Prostate gland (tissue), 2 donors: Measurements from ENCODE around the gene KRTAP10-1.

Experiments used
- POLR2A ChIP-seq: fragments of 450-650 bp; IDR thresholded peaks from one replicate; pipeline ENCODE4 v1.6.1; 2016; ENCODE audit warnings: antibody characterized with exemption, mild to moderate bottlenecking
- TF ChIP-seq, protein P1 (sequence below), 4 experiments: fragments of 200-600 bp in 2 of 4; fragments of 450-650 bp in 2 of 4; sonication (generic) in 2 of 4; IDR thresholded peaks; 1 replicate in 3 of 4; 2 replicates in 1 of 4; pipeline ENCODE4 v1.5.1; 2016 to 2019; ENCODE audit warnings: antibody characterized with exemption in 4 of 4, mild to moderate bottlenecking in 2 of 4, moderate library complexity in 2 of 4

DNA sequence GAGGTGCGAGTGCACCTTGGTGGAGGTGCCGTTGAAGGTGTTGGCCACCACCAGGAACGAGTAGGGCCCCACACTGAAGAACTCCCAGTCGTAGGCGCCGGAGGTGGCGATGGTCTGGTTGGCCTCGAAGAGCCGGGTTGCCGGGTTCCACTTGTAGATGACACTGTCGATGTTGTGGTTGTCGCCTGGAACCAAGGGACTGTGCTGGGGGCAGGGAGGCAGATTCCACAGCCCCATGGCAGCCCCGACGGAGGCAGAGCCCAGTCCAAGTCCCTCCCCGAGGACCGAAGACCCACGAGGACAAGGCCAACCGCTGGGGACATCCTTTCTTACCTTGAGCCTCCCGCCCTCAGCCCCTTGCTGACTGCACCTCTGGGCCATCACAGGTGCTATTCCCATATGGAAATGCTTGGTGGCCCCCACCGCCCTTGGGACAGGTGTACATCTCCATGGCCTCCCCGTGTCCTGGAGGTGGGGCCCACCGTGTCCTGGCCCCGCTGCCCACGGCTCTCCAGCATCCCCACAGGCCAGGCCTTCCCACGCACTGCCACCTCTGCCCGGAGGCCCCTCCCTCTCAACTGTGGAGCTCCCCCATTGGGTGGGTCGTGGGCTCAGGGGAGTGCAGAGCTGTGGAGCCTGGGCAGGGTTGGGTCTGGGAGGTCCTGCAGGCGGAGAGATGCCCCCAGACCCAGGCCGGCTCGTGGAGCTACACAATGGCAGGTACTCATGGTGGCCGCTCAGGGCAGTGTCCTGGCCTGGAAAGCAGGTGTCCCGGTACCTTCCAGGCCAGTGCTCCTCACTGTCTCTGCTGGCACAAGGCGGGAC is 17.9 kb downstream of the KRTAP10-1 start:
- TF ChIP-seq, protein P1, sequence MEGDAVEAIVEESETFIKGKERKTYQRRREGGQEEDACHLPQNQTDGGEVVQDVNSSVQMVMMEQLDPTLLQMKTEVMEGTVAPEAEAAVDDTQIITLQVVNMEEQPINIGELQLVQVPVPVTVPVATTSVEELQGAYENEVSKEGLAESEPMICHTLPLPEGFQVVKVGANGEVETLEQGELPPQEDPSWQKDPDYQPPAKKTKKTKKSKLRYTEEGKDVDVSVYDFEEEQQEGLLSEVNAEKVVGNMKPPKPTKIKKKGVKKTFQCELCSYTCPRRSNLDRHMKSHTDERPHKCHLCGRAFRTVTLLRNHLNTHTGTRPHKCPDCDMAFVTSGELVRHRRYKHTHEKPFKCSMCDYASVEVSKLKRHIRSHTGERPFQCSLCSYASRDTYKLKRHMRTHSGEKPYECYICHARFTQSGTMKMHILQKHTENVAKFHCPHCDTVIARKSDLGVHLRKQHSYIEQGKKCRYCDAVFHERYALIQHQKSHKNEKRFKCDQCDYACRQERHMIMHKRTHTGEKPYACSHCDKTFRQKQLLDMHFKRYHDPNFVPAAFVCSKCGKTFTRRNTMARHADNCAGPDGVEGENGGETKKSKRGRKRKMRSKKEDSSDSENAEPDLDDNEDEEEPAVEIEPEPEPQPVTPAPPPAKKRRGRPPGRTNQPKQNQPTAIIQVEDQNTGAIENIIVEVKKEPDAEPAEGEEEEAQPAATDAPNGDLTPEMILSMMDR (IDR thresholded peaks at IDR 0.05), result no peak
- TF ChIP-seq POLR2A, result no peak
